OCI-LY3 (cell line): ENCODE results near the gene EXOC4.

Source experiments
- H2AFZ ChIP-seq: fragments of 200-600, 300-600 bp; shearing (Covaris generic); 2 replicates; pipeline ENCODE4 v1.6.0; 2014; ENCODE audit warnings: antibody characterized with exemption, low read depth, low read length
- H3K27ac ChIP-seq: fragments of 200-600, 300-600 bp; sonication (generic); 2 replicates; pipeline ENCODE4 v1.5.1; 2014; ENCODE audit warnings: mild to moderate bottlenecking, low read length, moderate library complexity, mixed read lengths
- H3K27me3 ChIP-seq: fragments of 200-600, 300-600 bp; sonication (generic); 2 replicates; pipeline ENCODE4 v1.6.1; 2014; ENCODE audit warnings: low read depth, low read length, mixed read lengths
- H3K36me3 ChIP-seq: fragments of 200-600, 300-600 bp; sonication (generic); replicated peaks from 2 replicates; pipeline ENCODE3; 2014; ENCODE audit warnings: low read depth, low read length, mixed read lengths
- H3K4me1 ChIP-seq: fragments of 300-600, 200-600 bp; sonication (generic); 2 replicates; pipeline ENCODE4 v1.6.1; 2014; ENCODE audit warnings: low read length, mixed read lengths
- H3K4me2 ChIP-seq: fragments of 200-600, 300-600 bp; sonication (generic); 2 replicates; pipeline ENCODE4 v1.6.1; 2014; ENCODE audit warnings: low read length, mixed read lengths
- H3K4me3 ChIP-seq: fragments of 300-600, 200-600 bp; sonication (generic); 2 replicates; pipeline ENCODE4 v1.5.1; 2014; ENCODE audit warnings: antibody characterized with exemption, mild to moderate bottlenecking, low read length, moderate library complexity
- H3K79me2 ChIP-seq: fragments of 300-600, 200-600 bp; shearing (Covaris generic); 2 replicates; pipeline ENCODE4 v1.6.1; 2014; ENCODE audit warnings: mild to moderate bottlenecking, low read length, mixed read lengths
- H3K9ac ChIP-seq: fragments of 300-600, 200-600 bp; shearing (Covaris generic); 2 replicates; pipeline ENCODE4 v1.6.0; 2014; ENCODE audit warnings: mild to moderate bottlenecking, low read length, moderate library complexity
- H3K9me3 ChIP-seq: fragments of 200-600, 300-600 bp; shearing (Covaris generic); 2 replicates; pipeline ENCODE4 v1.6.1; 2014; ENCODE audit warnings: low read length, mixed read lengths; ENCODE audit not compliant: insufficient read depth
- H4K20me1 ChIP-seq: fragments of 200-600, 300-600 bp; sonication (generic); 2 replicates; pipeline ENCODE4 v1.6.1; 2016; ENCODE audit warnings: low read length, mixed read lengths; ENCODE audit not compliant: insufficient read depth
- EZH2phosphoT487 ChIP-seq: fragments of 200-600 bp; shearing (Covaris generic); IDR thresholded peaks from 2 replicates; pipeline ENCODE4 v1.6.1; 2018; ENCODE audit warnings: antibody characterized with exemption, mixed run types, low read depth
- TF ChIP-seq, protein P1 (sequence below): fragments of 200-600, 300-600 bp; sonication (generic); IDR thresholded peaks from 2 replicates; pipeline ENCODE4 v1.5.1; 2014; ENCODE audit warnings: antibody characterized with exemption, low read length, low read depth

The EXOC4 gene

GRCh38 chr7:133535308-133535707 lies 282.4 kb downstream of the EXOC4 start:
- Histone ChIP-seq H3K4me2 (no peak overlapping the region), H3K79me2 (no peaks in the 10 kb centered on the region), H3K36me3 (no peaks in the 10 kb centered on the region), H3K9ac (no peak overlapping the region), H3K4me1 (no peaks in the 10 kb centered on the region), H3K27ac (no peak overlapping the region), H3K9me3 (no peaks in the 10 kb centered on the region), H2AFZ (no peak overlapping the region), H3K27me3 (no peaks in the 10 kb centered on the region), H4K20me1 (no peaks in the 10 kb centered on the region), H3K4me3 (no peak overlapping the region)
- TF ChIP-seq, protein P1, sequence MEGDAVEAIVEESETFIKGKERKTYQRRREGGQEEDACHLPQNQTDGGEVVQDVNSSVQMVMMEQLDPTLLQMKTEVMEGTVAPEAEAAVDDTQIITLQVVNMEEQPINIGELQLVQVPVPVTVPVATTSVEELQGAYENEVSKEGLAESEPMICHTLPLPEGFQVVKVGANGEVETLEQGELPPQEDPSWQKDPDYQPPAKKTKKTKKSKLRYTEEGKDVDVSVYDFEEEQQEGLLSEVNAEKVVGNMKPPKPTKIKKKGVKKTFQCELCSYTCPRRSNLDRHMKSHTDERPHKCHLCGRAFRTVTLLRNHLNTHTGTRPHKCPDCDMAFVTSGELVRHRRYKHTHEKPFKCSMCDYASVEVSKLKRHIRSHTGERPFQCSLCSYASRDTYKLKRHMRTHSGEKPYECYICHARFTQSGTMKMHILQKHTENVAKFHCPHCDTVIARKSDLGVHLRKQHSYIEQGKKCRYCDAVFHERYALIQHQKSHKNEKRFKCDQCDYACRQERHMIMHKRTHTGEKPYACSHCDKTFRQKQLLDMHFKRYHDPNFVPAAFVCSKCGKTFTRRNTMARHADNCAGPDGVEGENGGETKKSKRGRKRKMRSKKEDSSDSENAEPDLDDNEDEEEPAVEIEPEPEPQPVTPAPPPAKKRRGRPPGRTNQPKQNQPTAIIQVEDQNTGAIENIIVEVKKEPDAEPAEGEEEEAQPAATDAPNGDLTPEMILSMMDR, result no peak
- TF ChIP-seq EZH2phosphoT487, result no peak

DNA sequence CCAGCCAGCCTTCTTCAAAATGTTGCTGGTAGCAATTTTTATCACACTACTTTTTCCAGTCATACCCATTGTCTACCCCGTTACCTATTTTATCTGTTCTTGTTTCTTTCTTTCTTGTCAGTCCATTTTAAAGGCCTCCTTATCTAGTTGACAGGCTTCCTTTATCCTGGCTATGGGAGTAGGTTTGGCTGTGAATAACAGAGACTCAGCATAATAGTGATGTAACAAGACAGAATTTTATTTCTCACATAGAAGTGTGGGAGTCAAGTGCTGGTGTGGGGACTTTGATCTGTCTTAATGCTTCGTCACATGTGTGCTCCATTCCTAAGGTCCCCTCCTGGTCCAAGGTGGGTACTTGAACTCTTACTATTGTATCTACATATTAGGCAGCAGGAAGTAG lies 283.6 kb downstream of the EXOC4 start:
- Histone ChIP-seq H2AFZ (no peak overlapping the region), H3K27ac (no peak overlapping the region), H3K9me3 (no peaks in the 10 kb centered on the region), H3K27me3 (no peaks in the 10 kb centered on the region), H3K36me3 (no peaks in the 10 kb centered on the region), H3K4me1 (no peaks in the 10 kb centered on the region), H3K79me2 (no peaks in the 10 kb centered on the region), H4K20me1 (no peaks in the 10 kb centered on the region), H3K4me3 (no peak overlapping the region), H3K9ac (no peak overlapping the region), H3K4me2 (no peak overlapping the region)
- TF ChIP-seq, protein P1, result no peak
- TF ChIP-seq EZH2phosphoT487, result no peak

DNA sequence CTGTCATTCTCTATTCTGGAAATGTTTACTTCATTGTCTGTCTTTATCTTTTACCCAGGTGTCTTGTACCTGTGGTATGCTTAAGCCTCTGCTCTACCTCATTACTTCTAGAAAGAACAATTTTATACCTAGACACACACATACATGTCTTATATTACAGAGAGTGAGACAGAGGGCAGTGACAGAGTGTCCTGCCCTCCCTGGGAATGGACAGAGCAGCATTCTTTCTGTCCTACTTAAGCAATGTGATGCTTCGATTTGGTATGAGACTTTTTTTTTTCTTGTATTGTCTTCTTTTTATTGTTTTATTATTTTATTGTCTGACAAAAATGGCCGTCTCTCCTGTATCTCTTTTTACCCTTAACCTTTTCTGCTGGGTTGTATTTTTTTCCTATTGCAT lies 286.1 kb downstream of the EXOC4 start:
- Histone ChIP-seq H3K9ac (no peak overlapping the region), H3K36me3 (no peaks in the 10 kb centered on the region), H3K27me3 (no peaks in the 10 kb centered on the region), H3K79me2 (no peaks in the 10 kb centered on the region), H3K27ac (no peak overlapping the region), H3K4me1 (no peaks in the 10 kb centered on the region), H3K9me3 (no peaks in the 10 kb centered on the region), H3K4me2 (no peak overlapping the region), H4K20me1 (no peaks in the 10 kb centered on the region), H3K4me3 (no peak overlapping the region), H2AFZ (no peak overlapping the region)
- TF ChIP-seq, protein P1, result no peak
- no peak for TF ChIP-seq EZH2phosphoT487

- H3K36me3 ChIP-seq, result no peaks in the 10 kb centered on the region
- no peak overlapping the region for H3K9ac ChIP-seq
- H3K4me1 ChIP-seq, result no peaks in the 10 kb centered on the region
- H3K9me3 ChIP-seq, result no peaks in the 10 kb centered on the region
- no peaks in the 10 kb centered on the region for H3K27me3 ChIP-seq
- no peaks in the 10 kb centered on the region for H3K79me2 ChIP-seq
- TF ChIP-seq EZH2phosphoT487, result no peak
- TF ChIP-seq, protein P1, result no peak
- no peak overlapping the region for H3K4me2 ChIP-seq
- H3K4me3 ChIP-seq, result no peak overlapping the region
- no peak overlapping the region for H2AFZ ChIP-seq
- H4K20me1 ChIP-seq, result no peaks in the 10 kb centered on the region
- H3K27ac ChIP-seq, result no peak overlapping the region
Measured at GRCh38 chr7:133540096-133540860, 287.4 kb downstream of the EXOC4 start.
